Omental fat pad (tissue), 4 donors: ENCODE results near the gene OXGR1. TPM values are rescaled to one million over a fixed set of nuclear protein-coding genes. Genes with fewer than 3 reads are reported as not detected.

Experiments
- ATAC-seq: fragments of 150-250 bp; one replicate; pipeline ENCODE4 v1.9.1; 2016; ENCODE audit warnings: mild to moderate bottlenecking, moderate library complexity; ENCODE audit not compliant: low FRiP score
- DNase-seq: peaks from one replicate; pipeline ENCODE4 v3.0.0-alpha.2; 2019; ENCODE audit warnings: low spot score
- CTCF ChIP-seq, 3 donors: fragments of 450-650 bp; IDR thresholded peaks; one replicate each; pipeline ENCODE4 v1.5.1; 2016 to 2017; ENCODE audit warnings: antibody characterized with exemption in 3 of 3, mild to moderate bottlenecking in 3 of 3, moderate library complexity in 2 of 3
- small RNA-seq: library from RNA; depleted of rRNA; stranded (forward); fragments of <200 nt; gene quantifications from one replicate; pipeline ENCODE3, GENCODE V24; 2016
- total RNA-seq, 4 donors: library from RNA; depleted of rRNA; stranded (reverse); fragments of >200 nt; gene quantifications; one replicate each; pipeline ENCODE4 v1.1.0, GENCODE V29; 2016

Gene OXGR1
- total RNA-seq, 4 donors from 2014 or later, result 0.37 to 5.4 (median 1.1) TPM

- no peak for TF ChIP-seq CTCF (IDR thresholded peaks at IDR 0.05)
- DNase-seq (no peak), ATAC-seq (no peak)
Measured at GRCh38 chr13:96946709-96947311, 47.5 kb downstream of the OXGR1 start.

GRCh38 chr13:96940961-96941360, 53.3 kb downstream of the OXGR1 start:
- no peak for ATAC-seq
- TF ChIP-seq CTCF (IDR thresholded peaks at IDR 0.05), result no peak
- no peak for DNase-seq

GRCh38 chr13:96935901-96936300, 58.4 kb downstream of the OXGR1 start:
- TF ChIP-seq CTCF (IDR thresholded peaks at IDR 0.05), result no peak
- ATAC-seq (no peak), DNase-seq (no peak)

Small RNA genes lying within 50 kb of the gene (small RNA-seq; reads per million reads assigned to genes)
- gene RN7SKP7, result not detected

Other genes starting within 250 kb of the OXGR1 start
- 100 to 1,000 TPM; 105 to 132 (median 123) TPM for gene MBNL2, start 227.9 kb upstream of the OXGR1 start, total RNA-seq